Upper lobe of left lung (tissue), 6 donors: Measurements from ENCODE around the gene NSUN7. TPM values are rescaled to one million over a fixed set of nuclear protein-coding genes. Genes with fewer than 3 reads are reported as not detected.
A peak's percentile ranks its signal among the peaks of the same experiment; 100 is the strongest.

Experiments used
- ATAC-seq, 2 donors: fragments of 200-7000 bp; cut with Tn5 transposase; one replicate each; pipeline ENCODE4 v1.9.1; 2022; ENCODE audit warnings: mild to moderate bottlenecking in 2 of 2, moderate library complexity in 2 of 2; ENCODE audit not compliant: low FRiP score in 2 of 2
- DNase-seq, 2 donors: peaks; one replicate each; pipeline ENCODE4 v3.0.0-alpha.2; 2019 to 2020
- H3K27ac ChIP-seq, 4 donors: fragments of 200-600 bp; sonication (generic); one replicate each; pipeline ENCODE4 v1.5.1; 2016 to 2019
- H3K27me3 ChIP-seq, 4 donors: fragments of 200-600 bp; sonication (generic); one replicate each; pipeline ENCODE4 v1.5.1; 2017 to 2019
- H3K36me3 ChIP-seq, 4 donors: fragments of 200-600 bp; sonication (generic); one replicate each; pipeline ENCODE4 v1.5.1; 2016 to 2019
- H3K4me1 ChIP-seq, 4 donors: fragments of 200-600 bp; sonication (generic); one replicate each; pipeline ENCODE4 v1.5.1; 2018 to 2019
- H3K4me3 ChIP-seq, 4 donors: fragments of 200-600 bp; sonication (generic); one replicate each; pipeline ENCODE4 v1.5.1; 2017 to 2019; ENCODE audit warnings: mild to moderate bottlenecking in 2 of 4, moderate library complexity in 1 of 4
- H3K9me3 ChIP-seq, 4 donors: fragments of 200-600 bp; sonication (generic); one replicate each; pipeline ENCODE4 v1.5.1; 2018 to 2019
- CTCF ChIP-seq, 6 experiments: fragments of 450-650 bp in 4 of 6; fragments of 200-600 bp in 2 of 6; sonication (generic) in 2 of 6; IDR thresholded peaks; one replicate each; pipeline ENCODE4 v1.5.1; 2016 to 2019; ENCODE audit warnings: antibody characterized with exemption in 6 of 6
- EP300 ChIP-seq, 4 donors: sonication (generic); formaldehyde crosslinking; IDR thresholded peaks; one replicate each; pipeline ENCODE4 v1.5.1; 2017; ENCODE audit warnings: antibody characterized with exemption in 4 of 4, control low read depth in 2 of 4
- POLR2A ChIP-seq, 4 donors: fragments of 450-650 bp; IDR thresholded peaks; one replicate each; pipeline ENCODE4 v1.5.1; 2016 to 2017; ENCODE audit warnings: antibody characterized with exemption in 4 of 4, mild to moderate bottlenecking in 2 of 4
- POLR2AphosphoS5 ChIP-seq, 2 donors: sonication (generic); formaldehyde crosslinking; IDR thresholded peaks; one replicate each; pipeline ENCODE4 v1.5.1; 2017; ENCODE audit warnings: antibody characterized with exemption in 2 of 2
- WGBS, 2 donors: methylation state at CpG; one replicate each; pipeline ENCODE4 v1.1.5; 2017 to 2018; 5-methylcytosine and 5-hydroxymethylcytosine counted together
- total RNA-seq, 6 donors: library from RNA; depleted of rRNA in 4 of 6; stranded (reverse); fragments of >200 nt in 4 of 6; gene quantifications; one replicate each; pipeline versions ENCODE4 v1.1.0 to v1.2.1, GENCODE V29; 2016 to 2021
- donor health status: DM: no; HTN: no; CAD: no; lungs with moderate emphysema.
- donor health status: DM: no; HTN: yes; CAD: no; lungs with severe emphysema.

The NSUN7 gene
- total RNA-seq, 6 donors from 2014 or later: 5.9 to 47.1 (median 12.3) TPM

GRCh38 chr4:40846532-40846931 is 96.8 kb downstream of the NSUN7 start:
- DNase-seq: no peak
- Histone ChIP-seq H3K27ac (no peak overlapping the region), H3K27me3 (no peaks in the 10 kb centered on the region), H3K4me3 (no peak overlapping the region), H3K4me1 (peaks cover 0 to 8% (median 6%) of the 10 kb centered on the region in 4 donors), H3K9me3 (no peaks in the 10 kb centered on the region), H3K36me3 (no peaks in the 10 kb centered on the region)
- TF ChIP-seq POLR2A (IDR thresholded peaks at IDR 0.05) (no peak), CTCF (IDR thresholded peaks at IDR 0.05) (no peak), POLR2AphosphoS5 (IDR thresholded peaks at IDR 0.05) (no peak)
- 89 to 98% methylated on average over 5 of the region's 5 CpGs for WGBS, 2 donors
- ATAC-seq: no peak

DNA sequence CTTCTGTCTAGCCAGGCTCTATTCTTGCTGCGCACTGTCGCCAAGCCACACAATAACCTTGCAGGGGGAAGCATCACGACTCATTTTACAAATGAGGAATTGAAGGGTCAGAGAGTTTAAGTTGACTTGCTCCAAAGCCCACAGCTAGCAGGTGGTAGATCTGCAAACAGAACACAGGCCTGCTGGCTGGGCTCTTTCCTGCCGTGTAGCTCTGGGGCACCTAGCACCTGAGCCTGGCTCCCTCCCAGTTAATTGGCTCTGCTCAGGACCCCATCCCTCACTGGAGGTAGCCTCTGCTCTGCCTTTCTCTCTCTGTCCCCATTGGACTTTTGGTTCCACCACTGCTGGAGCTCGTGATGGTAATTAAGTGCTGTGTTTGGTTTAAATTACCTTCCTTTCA is 98.5 kb downstream of the NSUN7 start:
- Histone ChIP-seq H3K27me3 (no peaks in the 10 kb centered on the region), H3K4me3 (no peak overlapping the region), H3K4me1 (peaks cover 0 to 3% (median 0%) of the 10 kb centered on the region in 4 donors), H3K27ac (no peak overlapping the region), H3K9me3 (no peaks in the 10 kb centered on the region), H3K36me3 (no peaks in the 10 kb centered on the region)
- DNase-seq (no peak), ATAC-seq (no peak)
- TF ChIP-seq EP300 (IDR thresholded peaks at IDR 0.05) (no peak), POLR2AphosphoS5 (IDR thresholded peaks at IDR 0.05) (no peak), CTCF (IDR thresholded peaks at IDR 0.05) (no peak), POLR2A (IDR thresholded peaks at IDR 0.05) (no peak)
- 84 to 86% methylated on average over 5 of the region's 5 CpGs for WGBS, 2 donors

DNA sequence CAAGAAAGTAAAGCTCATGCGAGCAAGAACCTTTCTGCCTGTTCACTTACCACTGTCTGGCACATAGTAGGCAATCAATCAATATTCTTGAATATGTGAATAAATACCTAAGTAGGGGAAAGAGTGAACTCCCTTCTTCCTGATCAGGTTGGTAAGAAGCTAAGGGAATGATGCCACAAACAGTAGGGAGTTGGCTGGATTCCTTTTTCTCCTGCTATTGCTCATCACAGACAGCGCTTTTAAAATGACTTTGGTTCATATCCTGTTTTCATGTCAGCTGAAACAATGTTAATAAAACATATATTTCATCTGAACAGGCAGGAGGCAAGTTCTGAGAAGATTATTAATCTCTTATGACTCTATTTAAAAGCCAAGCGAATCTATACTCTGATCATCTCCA is 99.2 kb downstream of the NSUN7 start:
- ATAC-seq: no peak
- Histone ChIP-seq H3K27me3 (no peaks in the 10 kb centered on the region), H3K9me3 (no peaks in the 10 kb centered on the region), H3K4me3 (no peak overlapping the region), H3K27ac (no peak overlapping the region), H3K36me3 (no peaks in the 10 kb centered on the region), H3K4me1 (no peaks in the 10 kb centered on the region)
- 73 to 75% methylated on average over 3 of the region's 3 CpGs for WGBS, 2 donors
- TF ChIP-seq EP300 (IDR thresholded peaks at IDR 0.05) (no peak), POLR2AphosphoS5 (IDR thresholded peaks at IDR 0.05) (no peak), CTCF (IDR thresholded peaks at IDR 0.05) (no peak), POLR2A (IDR thresholded peaks at IDR 0.05) (no peak)
- DNase-seq: no peak

GRCh38 chr4:40850496-40850895 is 100.7 kb downstream of the NSUN7 start:
- Histone ChIP-seq H3K27ac (no peak overlapping the region), H3K4me1 (no peaks in the 10 kb centered on the region), H3K4me3 (no peak overlapping the region), H3K9me3 (no peaks in the 10 kb centered on the region), H3K27me3 (no peaks in the 10 kb centered on the region), H3K36me3 (peaks cover 0 to 5% (median 0%) of the 10 kb centered on the region in 4 donors)
- ATAC-seq: no peak
- 80 to 87% methylated on average over 4 of the region's 4 CpGs for WGBS, 2 donors
- no peak for TF ChIP-seq EP300 (IDR thresholded peaks at IDR 0.05)
- TF ChIP-seq CTCF (IDR thresholded peaks at IDR 0.05): no peak
- no peak for TF ChIP-seq POLR2A (IDR thresholded peaks at IDR 0.05)
- TF ChIP-seq POLR2AphosphoS5 (IDR thresholded peaks at IDR 0.05): no peak
- no peak for DNase-seq

GRCh38 chr4:40856277-40856839 is 106.6 kb downstream of the NSUN7 start:
- no peaks in the 10 kb centered on the region for H3K9me3 ChIP-seq
- H3K4me1 ChIP-seq: peaks cover 0 to 16% (median 5%) of the 10 kb centered on the region in 4 donors
- DNase-seq (no peak), ATAC-seq (no peak)
- WGBS, 2 donors: 55 to 60% methylated on average over 16 of the region's 16 CpGs
- no peak overlapping the region for H3K27ac ChIP-seq
- TF ChIP-seq EP300 (IDR thresholded peaks at IDR 0.05) (no peak), POLR2AphosphoS5 (IDR thresholded peaks at IDR 0.05) (no peak), POLR2A (IDR thresholded peaks at IDR 0.05) (no peak), CTCF (IDR thresholded peaks at IDR 0.05) (no peak)
- H3K36me3 ChIP-seq: peaks cover 0 to 15% (median 0%) of the 10 kb centered on the region in 4 donors
- peak overlapping the region in 3 of 4 donors; percentile 30 to 45 (median 37) for H3K4me3 ChIP-seq
- H3K27me3 ChIP-seq: no peaks in the 10 kb centered on the region
